HG03045 (cell line): Measurements from ENCODE around the gene ADH1B.
"Not testable (repeated sequence)": the region's sequence is repeated elsewhere in the genome, so short reads cannot be mapped to it uniquely, and the experiment has no call there.

Experiments used
- ATAC-seq: cut with Tn5 transposase; IDR thresholded peaks from one replicate; pipeline ENCODE4 v1.9.1; 2021; ENCODE audit warnings: mild to moderate bottlenecking, moderate library complexity; ENCODE audit not compliant: unreplicated experiment

The ADH1B gene

DNA sequence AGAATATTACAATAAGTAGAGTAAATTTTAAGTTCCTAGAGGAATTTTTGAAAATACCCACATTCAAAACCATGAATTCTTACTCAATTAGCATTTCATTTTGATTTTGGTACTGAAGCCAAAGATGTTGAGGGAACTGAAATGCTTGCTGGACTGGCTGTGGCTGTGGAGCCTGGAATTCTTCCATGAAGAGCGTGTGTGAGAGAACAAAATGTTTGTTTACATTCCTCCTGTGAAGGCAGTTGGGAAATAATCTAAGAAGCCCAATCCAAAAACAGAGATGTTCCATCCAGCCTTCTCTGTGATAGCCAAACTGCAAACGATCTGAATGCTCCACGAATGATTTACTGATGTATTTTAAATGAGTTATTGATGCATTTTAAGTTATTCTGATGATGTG is 3.8 kb upstream of the ADH1B start:
- no peak for ATAC-seq

DNA sequence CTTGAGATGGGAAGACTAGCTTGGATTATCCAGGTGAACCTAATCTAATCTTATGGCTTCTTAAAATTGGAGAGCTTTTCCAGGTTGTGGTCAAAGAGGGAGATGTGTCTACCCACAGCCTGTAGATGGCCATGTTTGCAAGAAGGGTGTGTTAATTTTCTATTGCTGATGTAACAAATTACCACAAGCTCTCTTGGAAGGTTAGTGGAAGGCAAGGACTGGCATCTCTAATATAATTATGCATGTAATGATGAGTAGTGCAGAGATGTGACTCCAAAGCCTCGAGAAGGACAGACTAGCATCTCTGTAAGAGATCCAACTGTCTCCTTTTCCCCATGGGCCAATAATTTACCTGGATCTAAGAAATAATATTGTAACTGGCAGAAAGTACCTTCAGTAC is 3.2 kb upstream of the ADH1B start:
- no peak for ATAC-seq

GRCh38 chr4:99323756-99324155 is 2.6 kb upstream of the ADH1B start:
- no peak for ATAC-seq

- not testable (repeated sequence) for ATAC-seq
Observed at GRCh38 chr4:99317811-99318210, 3.4 kb downstream of the ADH1B start.

GRCh38 chr4:99317354-99317753 is 3.8 kb downstream of the ADH1B start:
- no peak for ATAC-seq

GRCh38 chr4:99315839-99316238 is 5.4 kb downstream of the ADH1B start:
- ATAC-seq = no peak

GRCh38 chr4:99314211-99314610 is 7.0 kb downstream of the ADH1B start:
- no peak for ATAC-seq

DNA sequence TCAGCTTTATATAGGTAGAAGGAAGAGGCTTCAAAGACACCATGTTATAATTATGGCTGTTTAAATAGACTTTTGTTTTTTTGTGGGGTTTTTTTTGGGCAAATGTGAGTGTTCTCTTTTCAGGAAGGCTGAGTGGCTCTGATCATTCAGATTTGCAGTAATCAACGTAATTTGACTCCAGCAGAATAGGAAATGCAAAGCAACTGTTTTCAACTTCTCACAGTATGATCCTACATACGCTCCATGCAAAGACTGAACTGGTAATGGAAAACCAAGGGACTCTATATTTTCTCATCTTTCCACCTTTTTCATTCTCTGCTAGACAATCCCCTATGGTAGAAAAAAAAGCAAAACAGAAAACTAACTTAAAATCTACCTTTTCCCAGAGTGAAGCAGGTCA is 10.8 kb downstream of the ADH1B start:
- no peak for ATAC-seq

GRCh38 chr4:99305638-99306400 is 15.4 kb downstream of the ADH1B start:
- ATAC-seq = no peak

GRCh38 chr4:99301376-99302164 is 19.6 kb downstream of the ADH1B start:
- no peak for ATAC-seq

- ATAC-seq = no peak
Observed at GRCh38 chr4:99300934-99301333, 20.3 kb downstream of the ADH1B start.

DNA sequence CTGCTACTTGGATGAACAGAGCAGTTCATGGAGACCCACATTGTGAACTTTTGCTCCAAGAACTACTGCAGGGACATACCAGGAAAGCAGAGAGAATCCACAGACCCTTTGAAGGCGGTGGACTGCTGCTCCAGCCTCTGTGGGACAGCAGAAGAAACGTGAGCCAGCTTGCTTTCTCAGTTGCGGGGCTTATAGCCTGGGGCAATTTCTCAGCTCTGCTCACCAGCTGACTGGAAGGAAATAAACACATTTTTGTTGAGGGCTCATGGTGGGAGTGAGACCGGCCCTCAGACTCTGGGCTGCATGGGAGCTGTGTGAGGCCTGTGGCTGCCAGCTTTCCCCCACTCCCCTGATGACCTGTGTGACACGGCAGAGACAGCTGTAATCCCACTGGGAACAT is 27.8 kb downstream of the ADH1B start:
- no peak for ATAC-seq

DNA sequence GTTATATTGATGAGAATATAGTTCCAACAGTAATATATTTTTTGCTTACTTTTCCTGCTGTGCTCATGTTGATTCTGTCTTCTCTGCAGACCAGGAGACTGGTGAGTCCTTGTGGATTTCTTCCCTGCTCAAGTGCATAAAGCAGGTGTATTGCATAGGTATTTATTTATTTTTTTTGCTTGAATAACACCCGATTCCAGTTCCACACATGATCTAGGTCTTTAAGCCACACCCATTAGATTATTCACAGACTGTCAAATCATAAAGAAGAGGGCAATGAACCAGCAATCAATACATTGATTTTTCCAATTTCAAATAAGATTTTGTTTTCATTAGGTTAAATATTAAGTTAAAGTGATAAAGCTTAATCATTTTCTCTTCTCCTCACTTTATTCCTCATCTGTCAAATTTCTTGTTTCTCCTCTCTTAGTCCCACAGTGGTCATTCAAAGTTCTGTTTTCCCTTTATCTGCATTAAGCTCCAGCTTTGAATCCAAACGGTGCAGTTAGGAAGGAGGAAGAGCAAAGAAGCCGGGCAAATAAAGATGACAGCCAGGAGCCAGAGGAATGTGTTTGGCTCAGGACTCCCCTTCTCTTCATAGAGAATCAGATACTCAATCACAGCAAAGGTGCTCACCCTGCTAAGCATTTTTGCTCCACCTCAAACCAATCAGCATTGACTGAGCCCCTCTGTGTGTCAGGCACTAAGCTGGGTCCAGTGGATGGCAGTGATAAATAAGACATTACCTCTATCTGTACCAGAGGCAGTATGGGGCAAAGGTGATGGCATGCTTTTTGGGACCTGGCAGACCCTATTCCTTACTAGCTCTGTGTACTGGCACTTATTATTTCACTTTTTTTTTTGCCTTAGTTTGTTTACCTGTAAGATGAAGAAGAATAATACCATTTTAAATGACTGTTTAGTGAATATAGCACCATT is 30.1 kb downstream of the ADH1B start, which contains the start of gene ADH1A:
Gene ADH1A (minus strand): TSS at position 138 of the 939 bp plus-strand sequence. CDS start 71 bp downstream, at position 67.
- no peak for ATAC-seq

DNA sequence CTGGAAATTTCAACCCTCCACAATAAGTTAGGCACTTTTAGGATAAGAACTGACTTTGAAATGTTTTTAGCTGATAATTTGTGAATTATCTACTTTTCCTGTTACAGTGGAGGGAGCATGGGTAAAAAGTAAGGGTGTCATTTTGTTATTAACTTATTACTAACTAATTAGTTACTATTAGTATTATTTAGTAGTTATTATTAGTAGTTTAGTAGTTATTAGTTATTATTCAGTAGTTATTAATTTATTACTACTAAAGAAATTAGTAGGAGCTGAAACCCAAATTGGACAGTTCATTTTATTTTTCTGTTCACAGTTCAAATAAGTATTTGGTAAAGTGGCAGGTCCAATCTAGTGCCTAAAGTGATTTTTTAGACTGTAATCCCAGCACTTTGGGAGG is 35.8 kb downstream of the ADH1B start:
- no peak for ATAC-seq

- ATAC-seq = no peak
Observed at GRCh38 chr4:99282731-99283130, 38.5 kb downstream of the ADH1B start.

GRCh38 chr4:99281261-99281660 is 39.9 kb downstream of the ADH1B start:
- no peak for ATAC-seq

DNA sequence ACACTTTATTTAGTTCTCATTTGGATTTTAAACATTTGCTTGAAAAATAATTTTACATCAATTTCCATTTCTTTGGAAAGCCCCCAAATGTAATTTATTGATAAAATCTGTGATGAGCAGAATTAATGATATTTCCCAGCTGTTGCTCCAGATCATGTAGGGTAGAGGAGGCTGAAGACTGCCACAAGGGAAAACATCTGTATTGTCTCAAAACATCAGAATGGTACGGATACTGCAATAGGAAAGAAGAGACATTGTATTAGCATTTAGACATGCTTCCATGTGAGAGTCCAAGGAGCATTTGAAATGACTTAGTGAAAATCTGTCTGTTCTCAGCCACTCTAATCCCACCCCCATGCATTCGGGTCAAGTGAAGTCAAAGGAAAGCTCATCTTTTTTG is 44.8 kb downstream of the ADH1B start:
- ATAC-seq = no peak

DNA sequence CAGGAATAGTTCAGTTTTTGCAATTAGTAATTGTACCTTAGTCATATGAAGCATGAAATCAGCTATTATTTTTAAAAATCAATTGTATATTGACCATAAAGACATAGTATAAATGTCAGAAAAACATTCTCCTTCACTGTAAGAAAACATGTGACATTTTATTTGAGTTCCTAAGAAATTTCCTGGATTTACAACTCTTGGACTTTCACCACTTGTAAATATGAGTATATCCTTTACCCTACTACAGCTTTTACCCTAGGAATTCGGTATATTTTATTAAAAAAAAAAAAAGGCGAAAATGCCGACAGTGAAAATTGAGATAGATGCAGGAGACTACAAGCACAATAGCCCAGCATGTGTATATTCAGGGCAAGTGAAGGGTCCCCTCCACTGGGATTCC is 45.3 kb downstream of the ADH1B start:
- no peak for ATAC-seq

DNA sequence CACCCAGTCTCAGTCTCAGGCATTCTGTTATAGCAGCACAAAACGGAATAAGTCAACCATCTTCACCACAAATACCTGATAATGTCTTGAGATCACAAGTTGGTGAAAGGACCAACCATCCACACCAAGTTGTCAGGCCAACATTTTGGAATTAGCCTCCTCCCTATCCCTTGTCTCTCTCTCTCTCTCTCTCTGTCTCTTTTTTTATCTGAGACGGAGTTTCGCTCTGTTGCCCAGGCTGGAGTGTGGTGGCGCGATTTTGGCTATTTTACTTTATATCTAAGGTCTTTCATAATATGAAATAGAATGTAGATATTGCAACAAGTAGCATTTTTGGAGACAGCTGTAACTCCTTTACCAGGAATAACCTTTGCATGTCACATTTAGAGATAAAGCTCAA is 46.2 kb downstream of the ADH1B start:
- ATAC-seq = no peak

DNA sequence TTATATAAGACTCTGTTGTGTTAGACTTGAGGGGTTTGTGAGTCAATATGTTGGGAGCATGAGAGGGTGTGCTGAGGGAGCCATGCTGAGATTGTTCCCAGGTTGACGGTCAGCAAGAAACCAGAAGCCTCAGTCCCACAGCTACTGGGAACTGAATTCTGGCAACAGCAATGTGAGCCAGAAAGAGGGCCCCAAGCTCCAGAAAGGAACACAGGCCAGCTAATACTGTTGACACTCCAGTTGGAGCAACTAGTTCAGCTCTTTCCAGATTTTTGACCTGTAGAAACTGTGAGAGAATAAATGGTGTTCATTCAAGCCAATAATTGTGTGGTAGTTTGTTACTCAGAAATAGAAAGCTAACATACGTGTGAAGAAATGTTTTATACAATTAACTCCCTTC is 47.5 kb downstream of the ADH1B start:
- no peak for ATAC-seq

DNA sequence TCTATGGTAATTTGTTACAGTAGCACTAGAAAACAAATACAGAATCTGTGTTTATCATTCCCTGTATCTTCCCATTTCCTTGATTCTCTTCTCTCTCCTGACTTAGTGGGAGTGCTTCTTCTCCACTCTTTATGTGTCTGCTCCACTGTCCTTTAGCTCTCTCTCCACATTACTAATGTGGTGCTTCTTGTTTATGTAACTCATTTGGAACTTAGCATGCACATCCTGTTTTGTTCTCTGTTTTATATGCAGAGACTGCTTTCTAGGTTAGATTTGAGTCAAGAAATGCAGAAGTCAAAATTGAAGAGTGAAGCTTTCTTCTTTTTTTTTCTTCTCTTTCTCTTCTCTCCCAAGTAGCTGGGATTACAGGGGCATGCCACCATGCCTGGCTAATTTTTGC is 56.3 kb downstream of the ADH1B start:
- no peak for ATAC-seq
